Measurements from ENCODE around the gene TRAPPC2L.

GRCh38 chr16:88828711-88829110, 28.2 kb upstream of the TRAPPC2L start:
- TF ChIP-seq, protein P1, sequence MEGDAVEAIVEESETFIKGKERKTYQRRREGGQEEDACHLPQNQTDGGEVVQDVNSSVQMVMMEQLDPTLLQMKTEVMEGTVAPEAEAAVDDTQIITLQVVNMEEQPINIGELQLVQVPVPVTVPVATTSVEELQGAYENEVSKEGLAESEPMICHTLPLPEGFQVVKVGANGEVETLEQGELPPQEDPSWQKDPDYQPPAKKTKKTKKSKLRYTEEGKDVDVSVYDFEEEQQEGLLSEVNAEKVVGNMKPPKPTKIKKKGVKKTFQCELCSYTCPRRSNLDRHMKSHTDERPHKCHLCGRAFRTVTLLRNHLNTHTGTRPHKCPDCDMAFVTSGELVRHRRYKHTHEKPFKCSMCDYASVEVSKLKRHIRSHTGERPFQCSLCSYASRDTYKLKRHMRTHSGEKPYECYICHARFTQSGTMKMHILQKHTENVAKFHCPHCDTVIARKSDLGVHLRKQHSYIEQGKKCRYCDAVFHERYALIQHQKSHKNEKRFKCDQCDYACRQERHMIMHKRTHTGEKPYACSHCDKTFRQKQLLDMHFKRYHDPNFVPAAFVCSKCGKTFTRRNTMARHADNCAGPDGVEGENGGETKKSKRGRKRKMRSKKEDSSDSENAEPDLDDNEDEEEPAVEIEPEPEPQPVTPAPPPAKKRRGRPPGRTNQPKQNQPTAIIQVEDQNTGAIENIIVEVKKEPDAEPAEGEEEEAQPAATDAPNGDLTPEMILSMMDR (conservative IDR thresholded peaks at IDR 0.05) = no peak
- TF ChIP-seq ZFX (IDR thresholded peaks at IDR 0.05) = no peak

Data from C4-2B (cell line).